ENCODE data around the gene FAM131A. TPM values are rescaled to one million over a fixed set of nuclear protein-coding genes. Genes with fewer than 3 reads are reported as not detected.

Gene FAM131A
- total and polyA plus RNA-seq, 2 of the 4 experiments (the other 2 are of a cell fraction) = 10.8 to 19.5 TPM

- Histone ChIP-seq H4K8ac (ENCODE audit: low read depth in 2 of 2, low read length in 2 of 2) (peak overlapping the region in 1 of 2 experiments; percentile 67; a peak in 1 of 4 replicates), H3K9ac (ENCODE audit: low read depth, low read length) (peak overlapping the region; percentile 5; the same call in 1 of the 2 replicates), H3K79me1 (ENCODE audit: low read depth in 1 of 2, low read length in 2 of 2) (peaks cover 20 to 83% of the 10 kb centered on the region in 2 experiments), H2AFZ (replicated peaks; ENCODE audit: low read length, poor library complexity) (no peak overlapping the region), H2BK15ac (ENCODE audit: low read depth, low read length) (no peak overlapping the region), H2AK5ac (ENCODE audit: low read depth, low read length) (peak overlapping the region; percentile 33), H3K4ac (ENCODE audit: low read depth, low read length) (peak overlapping the region; percentile 23; the same call in 1 of the 2 replicates), H3K4me2 (ENCODE audit: low read depth, low read length) (peak overlapping the region; percentile 76; the same call in 1 of the 2 replicates), H2AK9ac (replicated peaks; ENCODE audit: low read depth, low read length, poor library complexity) (peak overlapping the region; percentile 11), H2BK120ac (ENCODE audit: low read depth, low read length) (no peak overlapping the region), H3K23ac (ENCODE audit: low read depth, low read length) (no peak overlapping the region; the same call in 1 of the 2 replicates), H3K9me1 (ENCODE audit: insufficient read depth, low read length) (peaks cover 28% of the 10 kb centered on the region), H4K5ac (ENCODE audit: low read depth, low read length) (peak overlapping the region; percentile 37; the same call in 1 of the 2 replicates), H3K56ac (ENCODE audit: extremely low read depth, insufficient read depth, low read length) (no peak overlapping the region), H3K4me3 (ENCODE audit: insufficient read depth, low read depth, low read length) (peak overlapping the region; percentile 91; the same call in 1 of the 2 replicates), H3K27me3 (ENCODE audit: control insufficient read depth, insufficient read depth, low read length) (no peaks in the 10 kb centered on the region), H3K18ac (ENCODE audit: low read depth, low read length) (no peak overlapping the region), H4K20me1 (ENCODE audit: insufficient read depth, low read length) (peaks cover 65% of the 10 kb centered on the region), H3K4me1 (ENCODE audit: control insufficient read depth, insufficient read depth, low read length) (peaks cover 40% of the 10 kb centered on the region), H2BK5ac (ENCODE audit: low read depth, low read length, poor library complexity, severe bottlenecking) (peak overlapping the region; percentile 78), H3K14ac (replicated peaks; ENCODE audit: low read depth, low read length) (no peak overlapping the region), H2BK20ac (ENCODE audit: low read depth, low read length) (no peak overlapping the region), H3K36me3 (ENCODE audit: control insufficient read depth, insufficient read depth, low read length) (peaks cover 45% of the 10 kb centered on the region), H4K91ac (ENCODE audit: insufficient read depth, low read depth, low read length) (no peak overlapping the region), H3K9me3 (ENCODE audit: control insufficient read depth, insufficient read depth, low read length) (no peaks in the 10 kb centered on the region), H3K27ac (ENCODE audit: insufficient read depth, low read length) (peak overlapping the region; percentile 51)
- CTCF ChIA-PET = no interaction called here
- POLR2A ChIA-PET (ENCODE audit: unreplicated experiment) = no interaction called here
- DNase-seq (no peak), ATAC-seq (ENCODE audit: low read depth) (no peak)
- intact Hi-C loops (cut with micrococcal nuclease) (no loop called here), dilution Hi-C loops (cut with HindIII; ENCODE audit: low sequenced_read_pairs, unreplicated experiment) (no loop called here), in situ Hi-C loops (cut with MboI; ENCODE audit: low sequenced_read_pairs) (no loop called here)
- TF ChIP-seq ELK1 (IDR thresholded peaks at IDR 0.05; ENCODE audit: borderline replicate concordance, low read depth, low read length) (no peak), RAD21 (IDR thresholded peaks at IDR 0.05; ENCODE audit: low read length) (no peak), FOS (IDR thresholded peaks at IDR 0.05; ENCODE audit: low read depth, low read length) (no peak), CHD1 (IDR thresholded peaks at IDR 0.05; ENCODE audit: low read depth, low read length) (no peak), SMC3 (IDR thresholded peaks at IDR 0.05; ENCODE audit: low read depth, low read length) (no peak), RFX5 (IDR thresholded peaks at IDR 0.05; ENCODE audit: low read depth, low read length) (no peak), RCOR1 (IDR thresholded peaks at IDR 0.05; ENCODE audit: insufficient replicate concordance, low read length) (no peak), BHLHE40 (IDR thresholded peaks at IDR 0.05; ENCODE audit: low read depth, low read length) (no peak), CTCF (conservative IDR thresholded peaks at IDR 0.05; ENCODE audit: low read depth, low read length) (no peak), USF2 (IDR thresholded peaks at IDR 0.05; ENCODE audit: low read depth, low read length) (no peak), MAFK (IDR thresholded peaks at IDR 0.05; ENCODE audit: low read depth, low read length) (no peak), MAZ (IDR thresholded peaks at IDR 0.05; ENCODE audit: borderline replicate concordance, low read depth, low read length) (no peak), MXI1 (IDR thresholded peaks at IDR 0.05; ENCODE audit: borderline replicate concordance, low read depth, low read length) (no peak), CEBPB (IDR thresholded peaks at IDR 0.05; ENCODE audit: low read depth, low read length) (no peak)
- BruUV-seq (replicated peaks) = no TSS peak
- 0% methylated on average over 1 of the region's 4 CpGs; no CpG with 5 or more reads in 1 of the 2 experiments for WGBS, 2 experiments (ENCODE audit: extremely low coverage in 2 of 2, insufficient read length in 1 of 2)
These were observed 2.1 kb upstream of the FAM131A start for GRCh38 chr3:184335291-184335660.

All from IMR-90 (cell line).